DOHH2 (cell line): ENCODE results near the gene R3HDM4.

ENCODE experiments used
- EZH2phosphoT487 ChIP-seq: fragments of 200-600 bp; sonication (generic); IDR thresholded peaks from 2 replicates; pipeline ENCODE4 v1.6.1; 2017; ENCODE audit warnings: borderline replicate concordance, mild to moderate bottlenecking, antibody characterized with exemption, low read length, moderate library complexity, mixed read lengths
- TF ChIP-seq, protein P1 (sequence below): fragments of 200-600 bp; sonication (generic); IDR thresholded peaks from one replicate; pipeline ENCODE4 v1.5.1; 2014; ENCODE audit warnings: antibody characterized with exemption, mild to moderate bottlenecking, low read depth, low read length; ENCODE audit not compliant: poor library complexity, severe bottlenecking

DNA sequence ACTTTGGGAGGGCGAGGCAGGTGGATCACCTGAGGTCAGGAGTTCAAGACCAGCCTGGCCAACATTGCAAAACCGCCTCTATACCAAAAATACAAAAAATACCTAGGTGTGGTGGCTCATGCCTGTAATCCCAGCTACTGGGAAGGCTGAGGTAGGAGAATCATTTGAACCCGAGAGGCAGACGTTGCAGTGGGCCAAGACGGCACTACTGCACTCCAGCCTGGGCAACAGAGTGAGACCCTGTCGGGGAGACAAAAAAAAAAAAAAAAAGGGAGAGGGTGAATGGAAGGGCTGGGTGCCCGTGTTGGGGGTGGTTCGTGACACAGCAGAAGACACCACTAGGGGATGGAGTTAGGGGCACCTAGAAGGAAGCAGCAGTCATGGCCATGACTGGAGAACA lies 42.7 kb downstream of the R3HDM4 start:
- TF ChIP-seq, protein P1, sequence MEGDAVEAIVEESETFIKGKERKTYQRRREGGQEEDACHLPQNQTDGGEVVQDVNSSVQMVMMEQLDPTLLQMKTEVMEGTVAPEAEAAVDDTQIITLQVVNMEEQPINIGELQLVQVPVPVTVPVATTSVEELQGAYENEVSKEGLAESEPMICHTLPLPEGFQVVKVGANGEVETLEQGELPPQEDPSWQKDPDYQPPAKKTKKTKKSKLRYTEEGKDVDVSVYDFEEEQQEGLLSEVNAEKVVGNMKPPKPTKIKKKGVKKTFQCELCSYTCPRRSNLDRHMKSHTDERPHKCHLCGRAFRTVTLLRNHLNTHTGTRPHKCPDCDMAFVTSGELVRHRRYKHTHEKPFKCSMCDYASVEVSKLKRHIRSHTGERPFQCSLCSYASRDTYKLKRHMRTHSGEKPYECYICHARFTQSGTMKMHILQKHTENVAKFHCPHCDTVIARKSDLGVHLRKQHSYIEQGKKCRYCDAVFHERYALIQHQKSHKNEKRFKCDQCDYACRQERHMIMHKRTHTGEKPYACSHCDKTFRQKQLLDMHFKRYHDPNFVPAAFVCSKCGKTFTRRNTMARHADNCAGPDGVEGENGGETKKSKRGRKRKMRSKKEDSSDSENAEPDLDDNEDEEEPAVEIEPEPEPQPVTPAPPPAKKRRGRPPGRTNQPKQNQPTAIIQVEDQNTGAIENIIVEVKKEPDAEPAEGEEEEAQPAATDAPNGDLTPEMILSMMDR: no peak
- TF ChIP-seq EZH2phosphoT487: no peak
